ENCODE data around the gene HARS1.

GRCh38 chr5:140639148-140639981, 51.8 kb downstream of the HARS1 start, which contains the start of gene TMCO6:
- TF ChIP-seq CTCF (IDR thresholded peaks at IDR 0.05; ENCODE audit: low read depth, low read length) (peak; percentile 42), EZH2phosphoT487 (IDR thresholded peaks at IDR 0.05; ENCODE audit: low read depth) (no peak)
